Stimulated activated naive CD4-positive, alpha-beta T cell (primary cell): Measurements from ENCODE around the gene PTGDR.

ENCODE experiments used
- DNase-seq, 6 experiments: peaks; one replicate each; lab custom pipeline; 2025; lab: John Stamatoyannopoulos, UW

PTGDR gene

GRCh38 chr14:52265253-52265652 lies 2.2 kb upstream of the PTGDR start:
- DNase-seq: no peak

GRCh38 chr14:52266179-52266578 lies 1.3 kb upstream of the PTGDR start:
- DNase-seq: no peak

- DNase-seq: no peak
Measured at GRCh38 chr14:52266782-52267181, 716 bp upstream of the PTGDR start.

GRCh38 chr14:52268279-52269061 lies 972 bp downstream of the PTGDR start:
- no peak for DNase-seq

GRCh38 chr14:52269100-52269499 lies 1.6 kb downstream of the PTGDR start:
- DNase-seq: no peak

GRCh38 chr14:52269982-52270381 lies 2.5 kb downstream of the PTGDR start:
- DNase-seq: no peak

- DNase-seq: no peak
Measured at GRCh38 chr14:52271538-52271937, 4.0 kb downstream of the PTGDR start.

- DNase-seq: no peak
Measured at GRCh38 chr14:52272375-52272774, 4.9 kb downstream of the PTGDR start.

GRCh38 chr14:52275372-52275771 lies 7.9 kb downstream of the PTGDR start:
- DNase-seq: no peak

- no peak for DNase-seq
Measured at GRCh38 chr14:52277552-52277951, 10.1 kb downstream of the PTGDR start.

- no peak for DNase-seq
Measured at GRCh38 chr14:52279408-52279807, 11.9 kb downstream of the PTGDR start.

- no peak for DNase-seq
Measured at GRCh38 chr14:52283099-52283498, 15.6 kb downstream of the PTGDR start.

- peak in 3 of 6 experiments; percentile 4 to 19 (median 16) for DNase-seq
Measured at GRCh38 chr14:52286661-52287649, 19.5 kb downstream of the PTGDR start.

- no peak for DNase-seq
Measured at GRCh38 chr14:52296378-52296777, 28.9 kb downstream of the PTGDR start.

GRCh38 chr14:52298795-52299194 lies 31.3 kb downstream of the PTGDR start:
- DNase-seq: no peak

GRCh38 chr14:52299692-52300278 lies 32.3 kb downstream of the PTGDR start:
- DNase-seq: peak in 3 of 6 experiments; percentile 22 to 56 (median 53)

GRCh38 chr14:52303236-52303635 lies 35.7 kb downstream of the PTGDR start:
- no peak for DNase-seq

- DNase-seq: no peak
Measured at GRCh38 chr14:52304248-52304904, 36.9 kb downstream of the PTGDR start.

GRCh38 chr14:52305014-52305413 lies 37.5 kb downstream of the PTGDR start:
- DNase-seq: no peak

- DNase-seq: no peak
Measured at GRCh38 chr14:52307376-52307775, 39.9 kb downstream of the PTGDR start.

GRCh38 chr14:52307905-52308304 lies 40.4 kb downstream of the PTGDR start:
- no peak for DNase-seq

- no peak for DNase-seq
Measured at GRCh38 chr14:52310541-52310940, 43.0 kb downstream of the PTGDR start.
